ENCODE measurements around the gene MDC1.

Gene MDC1

DNA sequence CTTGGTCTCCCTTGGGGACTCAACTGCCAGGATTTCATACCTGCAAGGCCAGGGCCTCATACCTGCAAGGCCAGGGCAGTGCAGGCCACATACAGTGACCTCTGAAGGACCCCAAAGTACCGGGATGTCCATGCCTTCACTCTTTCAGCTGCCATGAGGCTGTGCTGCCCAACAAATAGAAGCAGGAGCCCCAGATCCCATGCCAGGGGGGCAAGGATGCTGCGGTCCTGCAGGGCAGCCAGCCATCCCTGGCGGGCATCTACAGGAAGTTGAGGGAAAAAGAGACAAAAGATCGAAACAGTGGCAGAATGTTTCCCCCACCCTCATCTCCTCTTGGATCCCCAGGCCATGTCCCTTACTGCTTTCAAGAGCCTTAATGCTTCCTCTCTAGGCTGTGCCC is 27.1 kb downstream of the MDC1 start:
- no CpG with 5 or more reads among the region's 4 CpGs for WGBS, 2 donors (ENCODE audit: extremely low coverage in 2 of 2, insufficient read length in 2 of 2, insufficient replicate concordance in 1 of 2)
- Histone ChIP-seq H3K23ac (ENCODE audit: low read depth, low read length, poor library complexity) (no peak overlapping the region), H3K9me3 (replicated peaks in 1 of 2; ENCODE audit: control insufficient read depth in 2 of 2, insufficient read depth in 1 of 2, low read depth in 1 of 2, low read length in 2 of 2) (no peaks in the 10 kb centered on the region)

DNA sequence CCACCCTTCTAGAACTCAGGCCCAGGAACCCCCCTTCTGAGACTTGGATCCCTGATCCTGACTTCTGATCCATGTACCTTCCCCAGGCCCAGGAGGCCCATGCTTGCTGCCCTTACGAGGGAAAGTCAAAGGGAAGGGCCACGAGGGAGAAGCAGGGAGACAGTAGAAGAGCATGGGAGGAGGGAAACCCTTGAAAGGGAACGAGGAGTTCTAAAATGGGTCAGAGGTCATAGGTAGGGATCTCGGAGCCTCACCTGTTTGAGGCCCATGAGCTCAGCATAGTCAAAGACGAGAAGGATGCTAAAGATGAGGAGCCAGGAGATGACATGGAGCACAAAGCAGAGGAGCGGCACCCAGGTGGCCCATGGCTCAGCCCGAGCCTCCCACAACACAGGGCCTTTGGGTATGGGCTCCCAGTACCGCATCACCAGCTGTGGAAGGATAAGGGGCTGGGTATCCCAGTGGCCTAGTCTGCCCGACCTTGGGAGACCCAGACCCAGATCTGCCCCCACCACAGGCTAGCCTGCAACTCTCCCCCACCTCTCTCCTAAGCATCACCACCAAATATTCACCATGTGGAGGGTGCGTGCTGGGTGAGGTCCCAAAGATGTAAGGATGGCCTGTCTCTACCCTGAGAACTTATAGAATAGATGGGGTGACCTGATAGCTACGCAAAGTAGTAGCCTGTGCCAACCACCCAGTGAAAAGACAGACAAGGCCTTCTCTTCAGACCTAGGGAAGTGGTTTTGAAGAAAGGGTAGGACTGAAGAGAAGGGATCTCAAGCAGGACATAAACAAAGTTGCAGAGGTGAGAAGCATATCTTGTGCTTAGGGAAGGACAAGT is 27.8 kb downstream of the MDC1 start:
- H2BK120ac ChIP-seq (ENCODE audit: low read depth, low read length), result no peak overlapping the region
- no peaks in the 10 kb centered on the region for H3K9me3 ChIP-seq (replicated peaks in 1 of 2; ENCODE audit: control insufficient read depth in 2 of 2, insufficient read depth in 1 of 2, low read depth in 1 of 2, low read length in 2 of 2)
- no peak overlapping the region for H3K23ac ChIP-seq (ENCODE audit: low read depth, low read length, poor library complexity)
- no CpG with 5 or more reads among the region's 11 CpGs for WGBS, 2 donors (ENCODE audit: extremely low coverage in 2 of 2, insufficient read length in 2 of 2, insufficient replicate concordance in 1 of 2)
- H3K27me3 ChIP-seq (ENCODE audit: control insufficient read depth in 3 of 3, insufficient read depth in 3 of 3, low read depth in 1 of 3, low read length in 3 of 3), result no peaks in the 10 kb centered on the region
- H3K4ac ChIP-seq (ENCODE audit: low read length), result no peak overlapping the region
- H3K4me2 ChIP-seq (ENCODE audit: insufficient read depth, low read length, poor library complexity, severe bottlenecking), result no peak overlapping the region
- H2BK12ac ChIP-seq (ENCODE audit: low read length), result peak overlapping the region; percentile 18
- no peak for DNase-seq (ENCODE audit: low spot score)
- H4K91ac ChIP-seq (ENCODE audit: low read depth, low read length, poor library complexity), result no peak overlapping the region
- H2AK5ac ChIP-seq (ENCODE audit: low read depth, low read length), result peak overlapping the region; percentile 91
- H3K4me1 ChIP-seq (ENCODE audit: control insufficient read depth in 2 of 2, insufficient read depth in 1 of 2, low read depth in 1 of 2, low read length in 2 of 2), result peaks cover 37 to 45% of the 10 kb centered on the region in 2 donors
- peak overlapping the region in 1 of 2 donors; percentile 97 for H3K4me3 ChIP-seq (ENCODE audit: low read length in 2 of 2)
- H2BK5ac ChIP-seq (ENCODE audit: low read length), result no peak overlapping the region
- no peak overlapping the region for H2AFZ ChIP-seq (ENCODE audit: low read length)
- H3K79me1 ChIP-seq (ENCODE audit: low read depth, low read length), result peaks cover 9% of the 10 kb centered on the region
- no peak overlapping the region for H3K14ac ChIP-seq (ENCODE audit: low read length)
- H3K9ac ChIP-seq (ENCODE audit: low read depth, low read length, poor library complexity), result no peak overlapping the region
- H2BK15ac ChIP-seq (ENCODE audit: low read length), result peak overlapping the region; percentile 41
- peaks cover 2 to 29% of the 10 kb centered on the region in 2 donors for H3K36me3 ChIP-seq (replicated peaks in 1 of 2; ENCODE audit: control insufficient read depth in 2 of 2, insufficient read depth in 2 of 2, low read length in 2 of 2)
- no peak overlapping the region for H3K27ac ChIP-seq (replicated peaks; ENCODE audit: low read length)
- peak overlapping the region; percentile 32 for H3K18ac ChIP-seq (ENCODE audit: low read length)
- H4K8ac ChIP-seq (ENCODE audit: low read depth, low read length), result no peak overlapping the region

More for the DNA sequence above, 27.1 kb downstream of the MDC1 start:
- peak overlapping the region; percentile 88 to 97 for H3K4me3 ChIP-seq (ENCODE audit: low read length in 2 of 2)
- H2BK5ac ChIP-seq (ENCODE audit: low read length), result peak overlapping the region; percentile 50
- H4K8ac ChIP-seq (ENCODE audit: low read depth, low read length), result no peak overlapping the region
- H3K36me3 ChIP-seq (replicated peaks in 1 of 2; ENCODE audit: control insufficient read depth in 2 of 2, insufficient read depth in 2 of 2, low read length in 2 of 2), result peaks cover 2 to 25% of the 10 kb centered on the region in 2 donors
- H4K91ac ChIP-seq (ENCODE audit: low read depth, low read length, poor library complexity), result no peak overlapping the region
- H2AK5ac ChIP-seq (ENCODE audit: low read depth, low read length), result peak overlapping the region; percentile 41
- peak overlapping the region; percentile 99 for H3K27ac ChIP-seq (replicated peaks; ENCODE audit: low read length)
- H3K4me1 ChIP-seq (ENCODE audit: control insufficient read depth in 2 of 2, insufficient read depth in 1 of 2, low read depth in 1 of 2, low read length in 2 of 2), result peaks cover 32 to 40% of the 10 kb centered on the region in 2 donors
- H3K4me2 ChIP-seq (ENCODE audit: insufficient read depth, low read length, poor library complexity, severe bottlenecking), result peak overlapping the region; percentile 73
- H2BK15ac ChIP-seq (ENCODE audit: low read length), result no peak overlapping the region
- peak overlapping the region; percentile 49 for H3K14ac ChIP-seq (ENCODE audit: low read length)
- peak overlapping the region; percentile 39 for H3K18ac ChIP-seq (ENCODE audit: low read length)
- H3K79me1 ChIP-seq (ENCODE audit: low read depth, low read length), result peaks cover 9% of the 10 kb centered on the region
- no peak overlapping the region for H2BK12ac ChIP-seq (ENCODE audit: low read length)
- H3K9ac ChIP-seq (ENCODE audit: low read depth, low read length, poor library complexity), result peak overlapping the region; percentile 75
- H3K27me3 ChIP-seq (ENCODE audit: control insufficient read depth in 3 of 3, insufficient read depth in 3 of 3, low read depth in 1 of 3, low read length in 3 of 3), result no peaks in the 10 kb centered on the region
- H2AFZ ChIP-seq (ENCODE audit: low read length), result peak overlapping the region; percentile 98
- H2BK120ac ChIP-seq (ENCODE audit: low read depth, low read length), result no peak overlapping the region
- H3K4ac ChIP-seq (ENCODE audit: low read length), result peak overlapping the region; percentile 27
- DNase-seq (ENCODE audit: low spot score), result no peak

DNA sequence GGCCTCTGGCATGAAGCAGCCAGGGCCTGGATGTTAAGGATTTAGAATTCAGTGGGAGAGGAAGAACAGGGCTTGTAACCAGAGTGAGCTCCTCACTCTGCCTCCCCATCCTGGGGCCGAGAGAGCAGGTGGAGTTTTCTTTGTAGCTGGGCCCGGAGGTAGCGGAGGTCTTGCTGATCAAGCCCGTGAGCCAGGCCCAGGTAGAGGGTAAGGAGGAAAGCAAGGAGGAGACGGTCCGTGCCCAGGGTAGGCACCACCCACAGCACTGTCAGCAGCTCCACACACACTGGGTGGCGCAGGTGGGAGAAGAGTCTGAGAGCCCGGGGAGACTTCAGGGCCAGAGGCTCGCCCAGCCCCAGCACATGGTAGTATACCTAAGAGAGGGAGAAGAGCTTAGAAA is 28.5 kb downstream of the MDC1 start:
- H3K14ac ChIP-seq (ENCODE audit: low read length), result no peak overlapping the region
- peak overlapping the region in 1 of 2 donors; percentile 97 for H3K4me3 ChIP-seq (ENCODE audit: low read length in 2 of 2)
- H2BK5ac ChIP-seq (ENCODE audit: low read length), result peak overlapping the region; percentile 49
- H3K36me3 ChIP-seq (replicated peaks in 1 of 2; ENCODE audit: control insufficient read depth in 2 of 2, insufficient read depth in 2 of 2, low read length in 2 of 2), result peaks cover 2 to 29% of the 10 kb centered on the region in 2 donors
- no peak overlapping the region for H3K18ac ChIP-seq (ENCODE audit: low read length)
- H2BK15ac ChIP-seq (ENCODE audit: low read length), result peak overlapping the region; percentile 41
- H3K9ac ChIP-seq (ENCODE audit: low read depth, low read length, poor library complexity), result no peak overlapping the region
- WGBS, 2 donors (ENCODE audit: extremely low coverage in 2 of 2, insufficient read length in 2 of 2, insufficient replicate concordance in 1 of 2), result no CpG with 5 or more reads among the region's 9 CpGs
- no peak overlapping the region for H4K8ac ChIP-seq (ENCODE audit: low read depth, low read length)
- H3K27me3 ChIP-seq (ENCODE audit: control insufficient read depth in 3 of 3, insufficient read depth in 3 of 3, low read depth in 1 of 3, low read length in 3 of 3), result no peaks in the 10 kb centered on the region
- no peak overlapping the region for H3K4ac ChIP-seq (ENCODE audit: low read length)
- H3K79me1 ChIP-seq (ENCODE audit: low read depth, low read length), result peaks cover 9% of the 10 kb centered on the region
- H3K4me1 ChIP-seq (ENCODE audit: control insufficient read depth in 2 of 2, insufficient read depth in 1 of 2, low read depth in 1 of 2, low read length in 2 of 2), result peaks cover 42 to 50% of the 10 kb centered on the region in 2 donors
- no peak for DNase-seq (ENCODE audit: low spot score)
- H2AFZ ChIP-seq (ENCODE audit: low read length), result no peak overlapping the region
- H3K23ac ChIP-seq (ENCODE audit: low read depth, low read length, poor library complexity), result no peak overlapping the region
- no peak overlapping the region for H4K91ac ChIP-seq (ENCODE audit: low read depth, low read length, poor library complexity)
- peak overlapping the region; percentile 91 for H2AK5ac ChIP-seq (ENCODE audit: low read depth, low read length)
- no peak overlapping the region for H2BK120ac ChIP-seq (ENCODE audit: low read depth, low read length)
- H3K9me3 ChIP-seq (replicated peaks in 1 of 2; ENCODE audit: control insufficient read depth in 2 of 2, insufficient read depth in 1 of 2, low read depth in 1 of 2, low read length in 2 of 2), result no peaks in the 10 kb centered on the region
- no peak overlapping the region for H3K27ac ChIP-seq (replicated peaks; ENCODE audit: low read length)
- no peak overlapping the region for H3K4me2 ChIP-seq (ENCODE audit: insufficient read depth, low read length, poor library complexity, severe bottlenecking)
- H2BK12ac ChIP-seq (ENCODE audit: low read length), result no peak overlapping the region

DNA sequence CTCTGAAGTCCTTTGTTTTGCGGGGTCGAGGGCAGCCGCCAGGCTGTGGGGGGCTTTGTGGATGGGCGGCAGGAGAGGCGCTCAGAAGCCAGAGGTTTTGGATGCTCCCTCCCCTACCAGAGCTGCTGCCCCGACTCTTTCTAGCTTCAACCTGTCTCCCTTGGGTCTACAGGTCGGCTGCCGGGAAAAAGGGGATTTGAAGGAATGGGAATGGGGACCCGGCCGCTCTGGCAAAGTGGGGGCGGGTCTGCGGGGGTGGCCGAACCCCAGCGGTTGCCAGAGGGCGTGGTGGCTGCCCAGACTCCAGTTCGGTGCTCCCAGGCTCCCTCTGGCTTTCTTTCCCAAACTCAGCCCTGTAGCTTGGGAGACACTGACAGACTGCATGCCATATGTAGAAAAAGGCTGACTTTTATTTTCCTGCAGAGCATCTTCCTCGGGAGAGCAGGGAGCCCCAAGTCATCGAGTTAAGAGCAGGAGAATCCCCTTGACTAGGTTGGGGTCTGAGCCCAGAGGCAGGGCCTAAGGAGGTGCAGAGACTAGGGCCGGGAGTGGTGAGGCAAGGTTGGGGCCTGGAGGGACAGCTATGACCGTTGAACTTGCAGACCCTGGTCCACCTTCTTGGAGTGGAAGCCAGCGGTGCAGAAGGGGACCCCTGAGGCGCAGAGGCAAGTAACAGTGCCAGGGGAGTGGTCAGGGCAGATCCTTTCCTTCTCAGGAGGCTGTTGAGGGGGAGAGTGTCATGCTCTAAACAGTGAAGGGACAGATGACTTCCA is 29.2 kb downstream of the MDC1 start:
- Histone ChIP-seq H2BK12ac (ENCODE audit: low read length) (peak overlapping the region; percentile 44), H3K4me3 (ENCODE audit: low read length in 2 of 2) (peak overlapping the region; percentile 83 to 91), H4K8ac (ENCODE audit: low read depth, low read length) (peak overlapping the region; percentile 9), H3K27ac (replicated peaks; ENCODE audit: low read length) (peak overlapping the region; percentile 93), H2AFZ (ENCODE audit: low read length) (peak overlapping the region; percentile 87), H3K4me1 (ENCODE audit: control insufficient read depth in 2 of 2, insufficient read depth in 1 of 2, low read depth in 1 of 2, low read length in 2 of 2) (peaks cover 48 to 57% of the 10 kb centered on the region in 2 donors), H2BK120ac (ENCODE audit: low read depth, low read length) (peak overlapping the region; percentile 7), H3K18ac (ENCODE audit: low read length) (peak overlapping the region; percentile 96), H2BK5ac (ENCODE audit: low read length) (peak overlapping the region; percentile 49), H3K4me2 (ENCODE audit: insufficient read depth, low read length, poor library complexity, severe bottlenecking) (peak overlapping the region; percentile 64), H2AK5ac (ENCODE audit: low read depth, low read length) (peak overlapping the region; percentile 27), H3K9ac (ENCODE audit: low read depth, low read length, poor library complexity) (peak overlapping the region; percentile 94), H3K36me3 (replicated peaks in 1 of 2; ENCODE audit: control insufficient read depth in 2 of 2, insufficient read depth in 2 of 2, low read length in 2 of 2) (peaks cover 2 to 32% of the 10 kb centered on the region in 2 donors), H3K9me3 (replicated peaks in 1 of 2; ENCODE audit: control insufficient read depth in 2 of 2, insufficient read depth in 1 of 2, low read depth in 1 of 2, low read length in 2 of 2) (no peaks in the 10 kb centered on the region), H3K4ac (ENCODE audit: low read length) (no peak overlapping the region), H3K23ac (ENCODE audit: low read depth, low read length, poor library complexity) (peak overlapping the region; percentile 95), H3K79me1 (ENCODE audit: low read depth, low read length) (peaks cover 9% of the 10 kb centered on the region), H2BK15ac (ENCODE audit: low read length) (peak overlapping the region; percentile 9), H3K27me3 (ENCODE audit: control insufficient read depth in 3 of 3, insufficient read depth in 3 of 3, low read depth in 1 of 3, low read length in 3 of 3) (no peaks in the 10 kb centered on the region), H4K91ac (ENCODE audit: low read depth, low read length, poor library complexity) (no peak overlapping the region), H3K14ac (ENCODE audit: low read length) (peak overlapping the region; percentile 72)
- DNase-seq (ENCODE audit: low spot score), result no peak
- WGBS, 2 donors (ENCODE audit: extremely low coverage in 2 of 2, insufficient read length in 2 of 2, insufficient replicate concordance in 1 of 2), result no CpG with 5 or more reads among the region's 22 CpGs
